BLaER1 (cell line): ENCODE data around the gene SLC35F1.

Source experiments
- H3K27ac ChIP-seq: shearing (Covaris generic); formaldehyde crosslinking; 2 replicates; pipeline ENCODE4 v1.8.1; 2022
- H3K27me3 ChIP-seq: shearing (Covaris generic); formaldehyde crosslinking; 2 replicates; pipeline ENCODE4 v1.8.1; 2022
- H3K36me3 ChIP-seq: shearing (Covaris generic); formaldehyde crosslinking; 2 replicates; pipeline ENCODE4 v1.8.1; 2022
- H3K4me1 ChIP-seq: shearing (Covaris generic); formaldehyde crosslinking; 2 replicates; pipeline ENCODE4 v1.8.1; 2022
- H3K4me2 ChIP-seq: shearing (Covaris generic); formaldehyde crosslinking; 2 replicates; pipeline ENCODE4 v1.8.1; 2022
- H3K4me3 ChIP-seq: shearing (Covaris generic); formaldehyde crosslinking; 2 replicates; pipeline ENCODE4 v1.8.1; 2022
- H3K9ac ChIP-seq: shearing (Covaris generic); formaldehyde crosslinking; 2 replicates; pipeline ENCODE4 v1.8.1; 2022
- H3K9me3 ChIP-seq: shearing (Covaris generic); formaldehyde crosslinking; 2 replicates; pipeline ENCODE4 v1.8.1; 2022
- H4K20me1 ChIP-seq: shearing (Covaris generic); formaldehyde crosslinking; 2 replicates; pipeline ENCODE4 v1.8.1; 2022
- Cebpa-rat ChIP-seq: shearing (Covaris generic); IDR thresholded peaks from 2 replicates; pipeline ENCODE4 v1.8.1; 2022

Gene SLC35F1

GRCh38 chr6:118198746-118199145 lies 291.7 kb downstream of the SLC35F1 start:
- Histone ChIP-seq H3K9me3 (no peaks in the 10 kb centered on the region), H3K27ac (no peak overlapping the region), H4K20me1 (no peaks in the 10 kb centered on the region), H3K4me1 (no peaks in the 10 kb centered on the region), H3K4me3 (no peak overlapping the region), H3K4me2 (no peak overlapping the region), H3K9ac (no peak overlapping the region), H3K27me3 (no peaks in the 10 kb centered on the region), H3K36me3 (no peaks in the 10 kb centered on the region)
- no peak for TF ChIP-seq Cebpa-rat

DNA sequence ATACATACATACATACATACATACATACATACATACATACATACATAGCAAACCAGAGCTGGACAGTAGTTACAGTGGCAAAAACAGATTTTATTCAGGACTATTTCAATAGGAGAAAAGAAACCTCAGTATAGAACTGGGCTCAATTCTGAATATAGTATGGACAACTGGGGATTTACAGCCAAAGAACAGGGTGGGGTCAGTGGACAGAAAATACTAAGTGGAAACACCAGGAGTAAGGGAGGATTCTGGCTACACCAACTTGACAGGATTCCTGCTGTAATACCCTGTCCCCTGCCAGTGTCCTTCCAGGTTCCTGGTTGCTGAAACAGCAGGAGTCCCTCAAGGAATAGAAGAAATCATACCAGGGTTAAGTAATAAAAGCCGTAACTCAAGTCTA lies 293.1 kb downstream of the SLC35F1 start:
- Histone ChIP-seq H4K20me1 (no peaks in the 10 kb centered on the region), H3K4me3 (no peak overlapping the region), H3K9me3 (no peaks in the 10 kb centered on the region), H3K27me3 (no peaks in the 10 kb centered on the region), H3K27ac (no peak overlapping the region), H3K4me1 (no peaks in the 10 kb centered on the region), H3K9ac (no peak overlapping the region), H3K4me2 (no peak overlapping the region), H3K36me3 (no peaks in the 10 kb centered on the region)
- no peak for TF ChIP-seq Cebpa-rat

DNA sequence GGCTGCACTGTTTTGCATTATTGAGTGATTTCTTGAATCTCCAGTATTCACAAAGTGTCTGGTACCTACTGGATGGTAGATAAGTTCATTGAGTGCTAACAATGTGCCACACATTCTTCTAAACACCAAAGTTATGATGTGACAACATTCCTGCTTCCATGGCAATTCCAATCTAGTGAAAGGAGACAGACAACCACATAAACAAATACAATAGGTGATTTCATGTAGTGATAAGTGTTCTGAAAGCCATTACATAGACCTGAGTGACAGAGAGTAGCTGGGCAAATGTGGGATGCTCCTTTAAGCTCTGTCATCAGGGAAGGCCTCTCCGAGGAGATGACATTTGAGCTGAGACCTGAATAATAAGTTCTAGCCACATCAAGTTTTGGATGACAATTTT lies 295.5 kb downstream of the SLC35F1 start:
- Histone ChIP-seq H3K27me3 (no peaks in the 10 kb centered on the region), H3K27ac (no peak overlapping the region), H3K36me3 (no peaks in the 10 kb centered on the region), H3K4me1 (no peaks in the 10 kb centered on the region), H3K9me3 (no peaks in the 10 kb centered on the region), H3K4me3 (no peak overlapping the region), H4K20me1 (no peaks in the 10 kb centered on the region), H3K9ac (no peak overlapping the region), H3K4me2 (no peak overlapping the region)
- TF ChIP-seq Cebpa-rat, result no peak

DNA sequence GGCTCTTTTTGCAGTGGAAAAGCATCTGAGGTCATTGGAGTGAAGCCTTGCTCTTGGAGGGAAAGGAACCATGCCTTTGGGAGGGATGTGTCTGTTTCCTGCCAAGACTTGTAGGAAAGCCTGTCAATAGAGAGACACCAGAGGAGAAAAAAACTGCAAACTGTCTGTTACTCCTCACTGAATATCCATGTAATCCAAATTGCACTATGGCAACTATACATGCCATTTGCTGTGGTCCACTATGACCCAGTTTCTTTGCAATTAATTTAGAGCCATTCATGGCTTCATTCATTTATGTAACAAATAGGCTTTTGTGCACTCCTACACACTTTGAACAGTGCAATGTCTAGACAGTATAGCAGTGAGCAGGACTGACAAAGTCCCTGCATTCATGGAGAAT lies 296.5 kb downstream of the SLC35F1 start:
- TF ChIP-seq Cebpa-rat, result no peak
- H3K36me3 ChIP-seq, result no peaks in the 10 kb centered on the region
- no peak overlapping the region for H3K9ac ChIP-seq
- no peaks in the 10 kb centered on the region for H4K20me1 ChIP-seq
- no peak overlapping the region for H3K4me2 ChIP-seq
- no peak overlapping the region for H3K27ac ChIP-seq
- H3K4me1 ChIP-seq, result no peaks in the 10 kb centered on the region
- no peaks in the 10 kb centered on the region for H3K27me3 ChIP-seq
- H3K4me3 ChIP-seq, result no peak overlapping the region
- H3K9me3 ChIP-seq, result no peaks in the 10 kb centered on the region

- Histone ChIP-seq H3K9me3 (no peaks in the 10 kb centered on the region), H3K4me2 (no peak overlapping the region), H3K27ac (no peak overlapping the region), H3K4me3 (no peak overlapping the region), H3K27me3 (no peaks in the 10 kb centered on the region), H3K9ac (no peak overlapping the region), H3K4me1 (no peaks in the 10 kb centered on the region), H4K20me1 (no peaks in the 10 kb centered on the region), H3K36me3 (no peaks in the 10 kb centered on the region)
- no peak for TF ChIP-seq Cebpa-rat
Observed at GRCh38 chr6:118206221-118206620, 299.2 kb downstream of the SLC35F1 start.

DNA sequence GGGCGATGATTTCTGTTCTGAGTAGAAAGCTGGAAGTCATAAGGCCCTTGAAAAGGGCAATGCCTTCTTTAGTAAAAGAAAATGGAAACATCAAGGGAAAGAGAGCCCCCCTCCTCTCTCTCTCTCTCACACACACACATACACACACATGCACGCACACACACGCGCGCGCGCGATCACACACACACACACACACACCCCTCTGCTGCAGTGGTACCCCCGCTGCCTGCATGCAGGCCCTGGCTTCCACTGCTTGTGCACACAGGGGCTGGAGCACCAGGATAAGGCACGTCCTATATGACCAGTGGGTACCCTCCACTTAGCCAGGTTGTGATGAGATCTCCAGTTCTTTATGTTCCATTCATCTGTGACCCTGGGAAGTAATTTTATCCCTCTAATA lies 300.9 kb downstream of the SLC35F1 start:
- no peaks in the 10 kb centered on the region for H3K4me1 ChIP-seq
- TF ChIP-seq Cebpa-rat, result no peak
- no peak overlapping the region for H3K4me3 ChIP-seq
- no peaks in the 10 kb centered on the region for H3K9me3 ChIP-seq
- no peak overlapping the region for H3K9ac ChIP-seq
- H3K4me2 ChIP-seq, result no peak overlapping the region
- no peaks in the 10 kb centered on the region for H4K20me1 ChIP-seq
- no peaks in the 10 kb centered on the region for H3K27me3 ChIP-seq
- H3K36me3 ChIP-seq, result no peaks in the 10 kb centered on the region
- H3K27ac ChIP-seq, result no peak overlapping the region

DNA sequence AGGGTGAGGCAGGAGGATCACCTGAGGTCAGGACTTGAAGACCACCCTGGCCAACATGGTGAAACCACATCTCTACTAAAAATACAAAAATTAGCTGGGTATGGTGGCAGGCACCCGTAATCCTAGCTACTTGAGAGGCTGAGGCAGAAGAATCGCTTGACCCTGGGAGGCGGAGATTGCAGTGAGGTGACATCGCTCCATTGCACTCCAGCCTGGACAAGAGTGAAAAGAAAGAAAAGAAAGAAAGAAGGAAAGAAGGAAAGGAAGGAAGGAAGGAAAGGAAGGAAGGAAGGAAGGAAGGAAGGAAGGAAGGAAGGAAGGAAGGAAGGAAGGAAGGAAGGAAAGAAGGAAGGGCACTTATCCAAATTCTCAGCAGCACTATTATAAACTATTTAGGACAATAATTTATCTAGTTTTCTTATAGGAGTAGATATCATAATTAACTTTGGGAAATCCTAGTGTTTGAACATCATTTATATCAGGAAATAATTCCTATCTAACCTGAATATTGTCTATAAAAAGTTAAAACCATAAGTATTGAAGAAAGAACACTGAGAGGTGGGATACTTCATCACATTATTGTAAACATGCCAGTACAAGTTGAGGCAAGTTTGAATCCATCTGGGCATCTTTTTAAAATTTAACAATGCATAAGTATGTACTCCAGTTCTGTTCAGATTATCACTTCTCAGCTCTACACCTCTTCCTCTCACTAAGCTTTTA lies 305.5 kb downstream of the SLC35F1 start:
- Histone ChIP-seq H3K9ac (no peak overlapping the region), H3K27me3 (no peaks in the 10 kb centered on the region), H3K9me3 (no peaks in the 10 kb centered on the region), H3K36me3 (no peaks in the 10 kb centered on the region), H4K20me1 (no peaks in the 10 kb centered on the region), H3K27ac (no peak overlapping the region), H3K4me2 (no peak overlapping the region), H3K4me3 (no peak overlapping the region), H3K4me1 (no peaks in the 10 kb centered on the region)
- no peak for TF ChIP-seq Cebpa-rat

GRCh38 chr6:118215269-118215668 lies 308.2 kb downstream of the SLC35F1 start:
- no peak overlapping the region for H3K9ac ChIP-seq
- H3K36me3 ChIP-seq, result no peaks in the 10 kb centered on the region
- H3K27me3 ChIP-seq, result no peaks in the 10 kb centered on the region
- no peaks in the 10 kb centered on the region for H4K20me1 ChIP-seq
- no peak overlapping the region for H3K27ac ChIP-seq
- no peak for TF ChIP-seq Cebpa-rat
- no peak overlapping the region for H3K4me2 ChIP-seq
- no peaks in the 10 kb centered on the region for H3K9me3 ChIP-seq
- no peaks in the 10 kb centered on the region for H3K4me1 ChIP-seq
- H3K4me3 ChIP-seq, result no peak overlapping the region

- no peaks in the 10 kb centered on the region for H3K36me3 ChIP-seq
- no peaks in the 10 kb centered on the region for H3K9me3 ChIP-seq
- no peaks in the 10 kb centered on the region for H3K4me1 ChIP-seq
- no peak overlapping the region for H3K27ac ChIP-seq
- no peak overlapping the region for H3K9ac ChIP-seq
- no peaks in the 10 kb centered on the region for H3K27me3 ChIP-seq
- H3K4me2 ChIP-seq, result no peak overlapping the region
- no peak overlapping the region for H3K4me3 ChIP-seq
- H4K20me1 ChIP-seq, result no peaks in the 10 kb centered on the region
- no peak for TF ChIP-seq Cebpa-rat
Observed at GRCh38 chr6:118216751-118217150, 309.7 kb downstream of the SLC35F1 start.

DNA sequence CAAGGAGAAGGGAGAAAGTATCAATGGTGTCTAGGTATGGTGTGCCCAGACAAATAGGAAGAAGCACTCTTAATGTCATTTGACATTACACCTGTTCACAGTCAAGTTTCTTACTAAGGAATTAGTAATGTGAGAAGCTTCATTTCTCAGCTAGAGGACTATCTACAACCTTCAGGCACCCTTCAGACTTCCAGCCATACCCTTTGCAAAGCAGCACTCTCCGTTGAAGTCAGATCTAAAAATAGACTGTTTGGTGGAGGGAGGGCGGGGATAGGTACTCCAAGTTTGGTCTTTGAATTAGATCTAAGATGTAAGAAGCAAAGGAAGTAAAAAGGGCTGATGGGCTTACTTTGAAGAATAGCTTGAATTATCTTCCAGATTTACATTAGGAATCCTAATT lies 311.1 kb downstream of the SLC35F1 start:
- no peaks in the 10 kb centered on the region for H4K20me1 ChIP-seq
- H3K36me3 ChIP-seq, result no peaks in the 10 kb centered on the region
- no peaks in the 10 kb centered on the region for H3K4me1 ChIP-seq
- H3K4me2 ChIP-seq, result no peak overlapping the region
- no peak for TF ChIP-seq Cebpa-rat
- H3K9me3 ChIP-seq, result no peaks in the 10 kb centered on the region
- no peaks in the 10 kb centered on the region for H3K27me3 ChIP-seq
- H3K27ac ChIP-seq, result no peak overlapping the region
- H3K9ac ChIP-seq, result no peak overlapping the region
- no peak overlapping the region for H3K4me3 ChIP-seq

DNA sequence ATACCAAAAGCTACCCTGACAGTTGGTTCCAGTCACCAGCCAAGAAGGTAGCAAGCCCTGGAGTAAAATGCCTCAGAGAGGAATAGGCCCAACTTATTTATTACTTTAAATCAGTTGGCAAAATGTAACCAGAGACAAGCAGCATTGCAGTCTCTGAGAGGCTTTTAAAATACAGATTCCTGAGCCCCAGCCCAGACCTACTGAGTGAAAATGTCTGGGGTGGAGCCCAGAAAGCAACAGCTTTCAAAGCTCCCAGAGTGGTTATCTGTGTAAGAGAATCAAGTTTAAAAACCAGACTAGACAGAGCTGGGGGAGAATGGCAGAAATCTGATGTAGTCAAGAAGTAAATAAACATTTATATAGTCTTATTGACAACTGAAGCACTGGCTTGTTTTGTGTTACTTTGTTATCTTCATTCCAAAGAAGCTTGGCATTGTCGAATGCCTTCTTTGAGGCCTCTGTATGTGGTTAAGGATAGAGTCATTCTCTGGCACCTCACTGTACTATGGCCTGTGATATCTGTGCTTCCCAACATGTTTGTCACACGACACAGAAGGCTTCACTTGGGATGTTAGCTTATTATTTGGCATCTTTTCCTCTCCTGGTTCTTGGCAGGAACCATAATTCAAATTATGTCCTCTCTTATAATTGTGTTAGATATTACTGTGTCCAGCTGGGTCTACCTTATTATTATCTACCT lies 313.5 kb downstream of the SLC35F1 start:
- TF ChIP-seq Cebpa-rat, result no peak

More for the DNA sequence above, 313.5 kb downstream of the SLC35F1 start:
- Histone ChIP-seq H4K20me1 (no peaks in the 10 kb centered on the region), H3K4me2 (no peak overlapping the region), H3K4me3 (no peak overlapping the region), H3K27me3 (no peaks in the 10 kb centered on the region), H3K36me3 (no peaks in the 10 kb centered on the region), H3K9me3 (no peaks in the 10 kb centered on the region), H3K4me1 (no peaks in the 10 kb centered on the region), H3K9ac (no peak overlapping the region), H3K27ac (no peak overlapping the region)
